Stimulated activated naive CD8-positive, alpha-beta T cell treated with anti-CD3 and anti-CD28 coated beads, Interleukin-15, amount 100 ng/mL, for 72 hours (primary cell): Measurements from ENCODE around the gene PTX3.

Experiments used
- ATAC-seq: fragments of 150-1000 bp; cut with Tn5 transposase; 2 replicates; pipeline ENCODE4 v1.10.0; 2021; ENCODE audit warnings: mild to moderate bottlenecking, moderate library complexity
- DNase-seq, 2 donors: peaks; one replicate each; pipeline ENCODE4 v3.0.0; 2021 to 2022
- H3K27ac Mint-ChIP-seq, 2 donors: one replicate each; pipeline ENCODE4 v1.8.0; 2022; ENCODE audit warnings: mild to moderate bottlenecking in 2 of 2, mixed read lengths in 2 of 2, moderate library complexity in 2 of 2
- H3K27me3 Mint-ChIP-seq: one replicate; pipeline ENCODE4 v1.8.0; 2022; ENCODE audit warnings: mixed read lengths
- H3K4me1 Mint-ChIP-seq: one replicate; pipeline ENCODE4 v1.8.0; 2022; ENCODE audit warnings: mild to moderate bottlenecking, mixed read lengths
- H3K4me3 Mint-ChIP-seq, 2 donors: one replicate each; pipeline ENCODE4 v1.8.0; 2022; ENCODE audit warnings: mild to moderate bottlenecking in 2 of 2, mixed read lengths in 2 of 2, moderate library complexity in 1 of 2
- H3K9me3 Mint-ChIP-seq, 2 donors: one replicate each; pipeline ENCODE4 v1.8.0; 2022; ENCODE audit warnings: mixed read lengths in 2 of 2

PTX3 gene

GRCh38 chr3:157445857-157446256, 9.2 kb downstream of the PTX3 start:
- Mint-ChIP-seq H3K27me3 (no peaks in the 10 kb centered on the region), H3K27ac (no peak overlapping the region), H3K9me3 (no peaks in the 10 kb centered on the region), H3K4me3 (no peak overlapping the region), H3K4me1 (no peaks in the 10 kb centered on the region)
- ATAC-seq (no peak), DNase-seq (no peak)

- H3K9me3 Mint-ChIP-seq, result no peaks in the 10 kb centered on the region
- H3K4me1 Mint-ChIP-seq, result no peaks in the 10 kb centered on the region
- H3K27ac Mint-ChIP-seq, result no peak overlapping the region
- ATAC-seq, result no peak
- no peak for DNase-seq
- H3K4me3 Mint-ChIP-seq, result no peak overlapping the region
- H3K27me3 Mint-ChIP-seq, result peaks cover 5% of the 10 kb centered on the region
These were observed 10.5 kb downstream of the PTX3 start for GRCh38 chr3:157447026-157447694.

- Mint-ChIP-seq H3K4me3 (no peak overlapping the region), H3K9me3 (no peaks in the 10 kb centered on the region), H3K4me1 (no peaks in the 10 kb centered on the region), H3K27me3 (peaks cover 17% of the 10 kb centered on the region), H3K27ac (no peak overlapping the region)
- DNase-seq, result no peak
- no peak for ATAC-seq
These were observed 15.4 kb downstream of the PTX3 start for GRCh38 chr3:157452097-157452496.

DNA sequence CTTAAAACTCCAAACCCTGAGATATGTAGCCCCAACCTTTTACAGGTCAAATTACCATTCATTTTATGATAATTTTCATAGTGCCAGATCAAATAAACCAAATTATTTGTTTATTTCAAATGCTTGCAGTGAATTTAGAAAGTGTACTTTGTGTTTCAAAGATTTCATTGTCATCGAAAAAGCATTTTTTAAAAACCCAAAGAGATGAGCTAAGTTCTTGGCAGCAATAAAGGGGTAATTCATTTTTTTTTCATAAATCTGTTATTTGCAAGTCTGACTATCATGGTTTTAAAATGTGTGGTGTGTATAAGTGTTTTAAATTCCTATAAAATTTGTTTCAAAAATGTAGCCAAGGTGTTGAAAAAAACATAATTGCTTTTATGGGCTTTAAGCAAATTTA, 17.2 kb downstream of the PTX3 start:
- Mint-ChIP-seq H3K4me1 (no peaks in the 10 kb centered on the region), H3K4me3 (no peak overlapping the region), H3K9me3 (peaks cover 0 to 5% of the 10 kb centered on the region in 2 donors), H3K27ac (no peak overlapping the region), H3K27me3 (peaks cover 34% of the 10 kb centered on the region)
- ATAC-seq, result no peak
- DNase-seq, result no peak

GRCh38 chr3:157459706-157460105, 23.1 kb downstream of the PTX3 start:
- Mint-ChIP-seq H3K9me3 (peaks cover 0 to 8% of the 10 kb centered on the region in 2 donors), H3K4me1 (no peaks in the 10 kb centered on the region), H3K27me3 (peaks cover 53% of the 10 kb centered on the region), H3K4me3 (no peak overlapping the region), H3K27ac (no peak overlapping the region)
- ATAC-seq (no peak), DNase-seq (no peak)

GRCh38 chr3:157460253-157460652, 23.6 kb downstream of the PTX3 start:
- peaks cover 53% of the 10 kb centered on the region for H3K27me3 Mint-ChIP-seq
- no peak for DNase-seq
- H3K4me3 Mint-ChIP-seq, result no peak overlapping the region
- ATAC-seq, result no peak
- H3K27ac Mint-ChIP-seq, result no peak overlapping the region
- H3K4me1 Mint-ChIP-seq, result no peaks in the 10 kb centered on the region
- H3K9me3 Mint-ChIP-seq, result peaks cover 0 to 8% of the 10 kb centered on the region in 2 donors

DNA sequence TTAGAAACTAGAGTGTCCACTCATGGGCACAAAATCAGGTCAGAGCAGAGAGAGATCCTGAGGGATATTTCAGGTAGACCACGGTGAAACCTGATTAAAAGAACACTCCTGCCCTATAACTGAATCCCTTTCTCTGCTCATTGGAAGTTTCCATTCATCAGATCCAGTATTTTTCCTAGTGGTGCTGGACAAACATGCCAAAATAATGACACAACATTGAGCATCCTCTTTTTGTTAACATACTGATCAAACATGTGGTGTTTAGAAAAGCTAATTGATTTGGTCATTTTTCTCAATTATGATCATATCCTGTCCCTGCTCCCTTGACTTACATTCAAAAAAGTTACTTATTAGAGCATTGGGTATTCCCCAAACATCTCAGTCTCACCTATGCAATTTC, 27.2 kb downstream of the PTX3 start:
- Mint-ChIP-seq H3K27me3 (peaks cover 33% of the 10 kb centered on the region), H3K9me3 (peaks cover 0 to 3% of the 10 kb centered on the region in 2 donors), H3K4me3 (no peak overlapping the region), H3K27ac (no peak overlapping the region), H3K4me1 (no peaks in the 10 kb centered on the region)
- ATAC-seq (no peak), DNase-seq (no peak)

- Mint-ChIP-seq H3K4me3 (no peak overlapping the region), H3K4me1 (no peaks in the 10 kb centered on the region), H3K9me3 (no peaks in the 10 kb centered on the region), H3K27ac (no peak overlapping the region), H3K27me3 (peaks cover 28% of the 10 kb centered on the region)
- ATAC-seq, result no peak
- no peak for DNase-seq
These were observed 27.7 kb downstream of the PTX3 start for GRCh38 chr3:157464321-157464720.

DNA sequence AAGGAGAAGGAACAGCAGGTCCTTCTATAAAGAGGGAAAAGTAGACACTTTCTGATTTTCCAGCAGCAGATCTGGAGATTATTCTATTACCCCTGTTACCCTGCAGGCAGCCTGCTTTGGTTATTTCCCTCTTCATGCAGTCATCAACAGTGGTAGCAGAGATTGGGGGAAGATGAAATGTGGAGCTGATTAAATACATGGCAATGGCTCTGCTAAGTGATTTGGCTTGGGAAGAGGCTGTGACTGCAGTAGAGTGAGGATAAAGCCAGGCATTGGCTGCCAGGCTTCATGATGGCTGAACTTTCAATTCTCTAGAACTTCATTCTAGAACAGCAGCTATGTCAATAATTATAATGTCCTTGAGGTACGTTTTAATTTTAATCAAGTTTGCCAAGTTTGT, 29.1 kb downstream of the PTX3 start:
- no peaks in the 10 kb centered on the region for H3K4me1 Mint-ChIP-seq
- H3K27ac Mint-ChIP-seq, result no peak overlapping the region
- peaks cover 14% of the 10 kb centered on the region for H3K27me3 Mint-ChIP-seq
- DNase-seq (no peak), ATAC-seq (no peak)
- H3K4me3 Mint-ChIP-seq, result no peak overlapping the region
- no peaks in the 10 kb centered on the region for H3K9me3 Mint-ChIP-seq

DNA sequence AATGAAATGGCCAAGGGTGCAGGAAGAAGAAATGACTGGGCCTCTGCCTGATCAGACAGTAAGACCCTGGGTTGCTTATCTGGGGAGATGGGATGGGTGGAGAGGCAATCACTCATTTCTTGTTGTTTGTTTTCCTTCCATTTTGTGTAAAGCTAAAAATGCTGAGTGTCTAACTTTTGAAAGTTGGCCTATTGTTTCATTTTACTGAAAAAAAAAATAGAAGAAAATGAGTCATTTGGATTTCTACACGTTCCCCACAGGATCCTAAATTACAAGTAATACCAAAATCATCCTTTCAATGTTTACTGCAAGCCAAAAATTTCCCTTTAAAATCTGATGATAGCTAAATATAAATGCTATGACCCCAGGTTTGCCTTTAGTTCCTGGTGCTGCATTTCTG, 30.6 kb downstream of the PTX3 start:
- ATAC-seq (no peak), DNase-seq (no peak)
- Mint-ChIP-seq H3K9me3 (no peaks in the 10 kb centered on the region), H3K27ac (no peak overlapping the region), H3K4me3 (no peak overlapping the region), H3K4me1 (no peaks in the 10 kb centered on the region), H3K27me3 (peaks cover 13% of the 10 kb centered on the region)

- Mint-ChIP-seq H3K4me3 (no peak overlapping the region), H3K4me1 (no peaks in the 10 kb centered on the region), H3K27me3 (no peaks in the 10 kb centered on the region), H3K9me3 (no peaks in the 10 kb centered on the region), H3K27ac (no peak overlapping the region)
- ATAC-seq, result no peak
- DNase-seq, result no peak
These were observed 33.1 kb downstream of the PTX3 start for GRCh38 chr3:157469561-157470294.

DNA sequence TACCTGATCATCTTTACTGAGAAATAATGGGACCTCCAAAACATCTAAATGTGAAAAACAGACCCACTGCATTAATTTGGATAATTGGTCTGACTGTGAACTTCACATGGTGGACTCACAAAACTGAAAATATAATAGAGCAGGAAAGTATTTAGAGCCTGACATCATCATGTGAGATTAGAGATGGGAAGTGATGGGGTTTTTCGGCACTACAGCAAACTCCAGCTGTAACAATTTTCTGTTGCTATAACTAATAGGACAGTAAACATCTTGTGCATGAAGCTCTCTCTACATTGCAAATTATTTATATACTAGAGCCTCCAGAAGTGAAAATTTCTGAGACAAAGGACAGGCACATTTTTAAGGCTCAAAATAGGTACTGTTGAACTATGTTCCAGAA, 34.4 kb downstream of the PTX3 start:
- H3K9me3 Mint-ChIP-seq, result no peaks in the 10 kb centered on the region
- H3K27me3 Mint-ChIP-seq, result no peaks in the 10 kb centered on the region
- no peaks in the 10 kb centered on the region for H3K4me1 Mint-ChIP-seq
- DNase-seq, result no peak
- H3K4me3 Mint-ChIP-seq, result no peak overlapping the region
- ATAC-seq, result no peak
- H3K27ac Mint-ChIP-seq, result no peak overlapping the region

DNA sequence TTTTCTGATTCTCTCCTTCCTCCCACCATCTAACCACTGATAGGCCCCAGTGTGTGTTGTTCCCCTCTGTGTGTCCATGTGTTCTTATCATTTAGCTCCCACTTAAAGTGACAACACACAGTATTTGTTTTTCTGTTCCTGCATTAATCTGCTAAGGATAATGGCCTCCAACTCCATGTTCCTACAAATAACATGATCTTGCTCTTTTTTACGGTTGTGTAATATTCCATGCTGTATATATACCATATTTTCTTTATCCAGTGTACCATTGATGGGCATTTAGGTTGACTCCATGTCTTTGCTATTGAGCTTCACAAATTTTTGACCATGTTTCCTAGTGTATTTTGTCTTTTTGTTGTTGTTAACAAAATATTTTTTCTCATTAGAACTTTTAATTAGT, 36.0 kb downstream of the PTX3 start:
- Mint-ChIP-seq H3K4me1 (no peaks in the 10 kb centered on the region), H3K9me3 (no peaks in the 10 kb centered on the region), H3K27ac (no peak overlapping the region), H3K27me3 (no peaks in the 10 kb centered on the region), H3K4me3 (no peak overlapping the region)
- ATAC-seq, result no peak
- no peak for DNase-seq

DNA sequence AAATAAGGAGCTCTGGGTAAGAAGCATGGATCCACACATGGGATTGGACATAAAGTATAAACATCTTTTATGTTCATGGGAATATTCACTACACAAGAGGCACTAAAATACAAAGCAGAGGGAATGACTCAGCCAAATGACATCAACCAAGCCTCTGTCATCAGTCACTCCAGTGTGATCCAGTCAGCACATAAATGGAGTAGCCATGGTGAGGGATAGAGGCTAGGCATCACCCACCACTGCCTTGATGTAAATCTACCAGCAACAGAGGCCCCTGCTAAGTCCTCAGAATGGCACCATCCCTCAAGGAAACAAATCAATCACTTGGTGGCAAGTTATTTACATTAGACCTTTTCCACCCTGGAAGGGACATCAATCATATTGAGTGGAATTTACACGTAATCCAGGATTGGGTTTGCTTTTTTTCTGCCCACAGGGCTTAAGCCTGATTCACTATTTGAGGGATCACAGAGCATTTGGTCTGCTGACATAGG, 39.3 kb downstream of the PTX3 start:
- no peak for DNase-seq
- H3K27ac Mint-ChIP-seq, result no peak overlapping the region

GRCh38 chr3:157477441-157477840, 40.8 kb downstream of the PTX3 start:
- DNase-seq (no peak), ATAC-seq (no peak)
- no peaks in the 10 kb centered on the region for H3K9me3 Mint-ChIP-seq
- peaks cover 9% of the 10 kb centered on the region for H3K27me3 Mint-ChIP-seq
- H3K27ac Mint-ChIP-seq, result no peak overlapping the region
- H3K4me3 Mint-ChIP-seq, result no peak overlapping the region
- no peaks in the 10 kb centered on the region for H3K4me1 Mint-ChIP-seq

More for the DNA sequence above, 39.3 kb downstream of the PTX3 start:
- Mint-ChIP-seq H3K9me3 (no peaks in the 10 kb centered on the region), H3K27me3 (peaks cover under 1% of the 10 kb centered on the region), H3K4me1 (no peaks in the 10 kb centered on the region), H3K4me3 (no peak overlapping the region)
- peak; percentile 28 for ATAC-seq

- peaks cover 9% of the 10 kb centered on the region for H3K27me3 Mint-ChIP-seq
- no peak for ATAC-seq
- no peak overlapping the region for H3K4me3 Mint-ChIP-seq
- no peak for DNase-seq
- H3K4me1 Mint-ChIP-seq, result no peaks in the 10 kb centered on the region
- H3K27ac Mint-ChIP-seq, result peak overlapping the region in 1 of 2 donors; percentile 2
- H3K9me3 Mint-ChIP-seq, result no peaks in the 10 kb centered on the region
These were observed 43.0 kb downstream of the PTX3 start for GRCh38 chr3:157479464-157480243.
